RWPE2 (cell line): Measurements from ENCODE around the gene FBXL19.
A peak's percentile ranks its signal among the peaks of the same experiment; 100 is the strongest.
"Not testable (repeated sequence)": the region's sequence is repeated elsewhere in the genome, so short reads cannot be mapped to it uniquely, and the experiment has no call there.

Experiments used
- ATAC-seq: fragments of 200-7000 bp; cut with Tn5 transposase; 3 replicates; pipeline ENCODE4 v1.9.1; 2021; ENCODE audit warnings: low read depth
- DNase-seq: peaks from one replicate; pipeline ENCODE4 v3.0.0-alpha.2; 2020; ENCODE audit warnings: low spot score
- H3K27ac ChIP-seq: fragments of 450-650 bp; 2 replicates; pipeline ENCODE4 v1.5.1; 2017; ENCODE audit warnings: mild to moderate bottlenecking; ENCODE audit not compliant: poor library complexity, severe bottlenecking
- H3K27me3 ChIP-seq: fragments of 250-450 bp; sonication (Bioruptor Pico); 2 replicates; pipeline ENCODE4 v1.5.1; 2021; ENCODE audit warnings: mild to moderate bottlenecking, moderate library complexity; ENCODE audit not compliant: insufficient read depth, poor library complexity, severe bottlenecking
- H3K36me3 ChIP-seq: fragments of 250-450 bp; sonication (Bioruptor Pico); 2 replicates; pipeline ENCODE4 v1.5.1; 2020; ENCODE audit warnings: low read depth, mild to moderate bottlenecking, moderate library complexity
- H3K4me1 ChIP-seq: fragments of 250-450 bp; sonication (Bioruptor Pico); 2 replicates; pipeline ENCODE4 v1.5.1; 2021; ENCODE audit warnings: mild to moderate bottlenecking, moderate library complexity; ENCODE audit not compliant: insufficient read depth, poor library complexity, severe bottlenecking
- H3K4me3 ChIP-seq: fragments of 250-450 bp; sonication (Bioruptor Pico); 2 replicates; pipeline ENCODE4 v1.5.1; 2021; ENCODE audit warnings: mild to moderate bottlenecking, moderate library complexity; ENCODE audit not compliant: severe bottlenecking
- H3K9me3 ChIP-seq: fragments of 250-450 bp; sonication (Bioruptor Pico); 2 replicates; pipeline ENCODE4 v1.5.1; 2021; ENCODE audit warnings: mild to moderate bottlenecking, moderate library complexity; ENCODE audit not compliant: severe bottlenecking
- CTCF ChIP-seq: fragments of 450-650 bp; IDR thresholded peaks from one replicate; pipeline ENCODE4 v1.5.1; 2017; ENCODE audit warnings: mild to moderate bottlenecking, moderate library complexity; ENCODE audit not compliant: poor library complexity, severe bottlenecking

Gene FBXL19

GRCh38 chr16:30937692-30938091 is 14.3 kb downstream of the FBXL19 start:
- no peaks in the 10 kb centered on the region for H3K27me3 ChIP-seq
- DNase-seq (no peak), ATAC-seq (no peak)
- peaks cover 13% of the 10 kb centered on the region for H3K4me1 ChIP-seq
- TF ChIP-seq CTCF = no peak
- H3K9me3 ChIP-seq = no peaks in the 10 kb centered on the region
- no peak overlapping the region for H3K27ac ChIP-seq
- no peak overlapping the region for H3K4me3 ChIP-seq
- peaks cover 37% of the 10 kb centered on the region for H3K36me3 ChIP-seq

- H3K27me3 ChIP-seq, H3K4me3 ChIP-seq, DNase-seq, H3K9me3 ChIP-seq, ATAC-seq: not testable (repeated sequence)
- Histone ChIP-seq H3K4me1 (peaks cover 13% of the 10 kb centered on the region), H3K36me3 (peaks cover 42% of the 10 kb centered on the region), H3K27ac (peak overlapping the region; percentile 53)
Observed at GRCh38 chr16:30939571-30939970, 16.2 kb downstream of the FBXL19 start.

- peaks cover 45% of the 10 kb centered on the region for H3K36me3 ChIP-seq
- no peak overlapping the region for H3K4me3 ChIP-seq
- TF ChIP-seq CTCF = peak; percentile 93
- H3K4me1 ChIP-seq = peaks cover 13% of the 10 kb centered on the region
- ATAC-seq = peak; percentile 89
- H3K27ac ChIP-seq = peak overlapping the region; percentile 53
- no peaks in the 10 kb centered on the region for H3K9me3 ChIP-seq
- no peak for DNase-seq
- H3K27me3 ChIP-seq = no peaks in the 10 kb centered on the region
Observed at GRCh38 chr16:30941600-30942425, 18.4 kb downstream of the FBXL19 start.

- Histone ChIP-seq H3K4me3 (no peak overlapping the region), H3K27me3 (no peaks in the 10 kb centered on the region), H3K4me1 (peaks cover 13% of the 10 kb centered on the region), H3K36me3 (peaks cover 45% of the 10 kb centered on the region), H3K27ac (no peak overlapping the region), H3K9me3 (no peaks in the 10 kb centered on the region)
- no peak for DNase-seq
- no peak for TF ChIP-seq CTCF
- ATAC-seq = no peak
Observed at GRCh38 chr16:30942426-30942806, 19.0 kb downstream of the FBXL19 start.

- Histone ChIP-seq H3K27ac (no peak overlapping the region), H3K4me1 (peaks cover 13% of the 10 kb centered on the region), H3K9me3 (no peaks in the 10 kb centered on the region), H3K4me3 (no peak overlapping the region), H3K36me3 (peaks cover 43% of the 10 kb centered on the region), H3K27me3 (no peaks in the 10 kb centered on the region)
- TF ChIP-seq CTCF = no peak
- no peak for DNase-seq
- ATAC-seq = no peak
Observed at GRCh38 chr16:30944352-30944751, 21.0 kb downstream of the FBXL19 start.
